ENCODE measurements around the gene SLC24A3. TPM values are rescaled to one million over a fixed set of nuclear protein-coding genes. Genes with fewer than 3 reads are reported as not detected.

SLC24A3 gene
- total RNA-seq, 4 donors from 2014 or later = 2.3 to 6.9 (median 5.4) TPM

GRCh38 chr20:19419396-19419795 is 207.0 kb downstream of the SLC24A3 start:
- intact Hi-C loops (cut with DNase I; ENCODE audit: low total_unique reads) = no loop called here
- WGBS, 2 donors = 43 to 45% methylated on average over 4 of the region's 4 CpGs
- H3K4me3 ChIP-seq (ENCODE audit: low read depth, poor library complexity, severe bottlenecking) = no peak overlapping the region
- DNase-seq (ENCODE audit: low spot score in 2 of 2) = no peak
- TF ChIP-seq POLR2A (IDR thresholded peaks at IDR 0.05) (no peak), CTCF (IDR thresholded peaks at IDR 0.05) (no peak)

- H3K4me3 ChIP-seq (ENCODE audit: low read depth, poor library complexity, severe bottlenecking) = no peak overlapping the region
- WGBS, 2 donors = 70 to 71% methylated on average over 9 of the region's 9 CpGs
- intact Hi-C loops (cut with DNase I; ENCODE audit: low total_unique reads) = no loop called here
- no peak for TF ChIP-seq CTCF (IDR thresholded peaks at IDR 0.05)
- no peak for TF ChIP-seq POLR2A (IDR thresholded peaks at IDR 0.05)
- DNase-seq (ENCODE audit: low spot score in 2 of 2) = no peak
These were observed 210.9 kb downstream of the SLC24A3 start for GRCh38 chr20:19423097-19423899.

- 68 to 74% methylated on average over 8 of the region's 8 CpGs for WGBS, 2 donors
- no peak overlapping the region for H3K4me3 ChIP-seq (ENCODE audit: low read depth, poor library complexity, severe bottlenecking)
- no peak for TF ChIP-seq POLR2A (IDR thresholded peaks at IDR 0.05)
- TF ChIP-seq CTCF (IDR thresholded peaks at IDR 0.05) = no peak
- DNase-seq (ENCODE audit: low spot score in 2 of 2) = no peak
- intact Hi-C loops (cut with DNase I; ENCODE audit: low total_unique reads) = no loop called here
These were observed 211.6 kb downstream of the SLC24A3 start for GRCh38 chr20:19423900-19424620.

- intact Hi-C loops (cut with DNase I; ENCODE audit: low total_unique reads) = no loop called here
- TF ChIP-seq CTCF (IDR thresholded peaks at IDR 0.05) (no peak), POLR2A (IDR thresholded peaks at IDR 0.05) (no peak)
- H3K4me3 ChIP-seq (ENCODE audit: low read depth, poor library complexity, severe bottlenecking) = no peak overlapping the region
- DNase-seq (ENCODE audit: low spot score in 2 of 2) = no peak
- 89 to 90% methylated on average over 3 of the region's 3 CpGs for WGBS, 2 donors
These were observed 213.9 kb downstream of the SLC24A3 start for GRCh38 chr20:19426356-19426755.

GRCh38 chr20:19427480-19427879 is 215.0 kb downstream of the SLC24A3 start:
- intact Hi-C loops (cut with DNase I; ENCODE audit: low total_unique reads) = no loop called here
- WGBS, 2 donors = 60 to 66% methylated on average over 9 of the region's 9 CpGs

More at GRCh38 chr20:19427480-19427879, 215.0 kb downstream of the SLC24A3 start:
- H3K4me3 ChIP-seq (ENCODE audit: low read depth, poor library complexity, severe bottlenecking) = no peak overlapping the region
- no peak for DNase-seq (ENCODE audit: low spot score in 2 of 2)
- TF ChIP-seq CTCF (IDR thresholded peaks at IDR 0.05) = no peak
- no peak for TF ChIP-seq POLR2A (IDR thresholded peaks at IDR 0.05)
